H1 (cell line): ENCODE results near the gene GALNT6. TPM values are rescaled to one million over a fixed set of nuclear protein-coding genes. Genes with fewer than 3 reads are reported as not detected.

Source experiments
- BACH1 ChIP-seq: IDR thresholded peaks from 2 replicates; pipeline ENCODE4 v1.6.1; 2012; ENCODE audit warnings: low read length, improper control_type of control experiment
- E2F6 ChIP-seq: IDR thresholded peaks from 2 replicates; pipeline ENCODE4 v1.6.1; 2012; ENCODE audit warnings: inconsistent platforms
- GTF2F1 ChIP-seq: IDR thresholded peaks from 2 replicates; pipeline ENCODE4 v1.6.1; 2012; ENCODE audit warnings: low read depth, low read length, improper control_type of control experiment, borderline replicate concordance
- HDAC2 ChIP-seq, 2 experiments: fragments of 300-600 bp in 1 of 2; sonication (generic) in 1 of 2; IDR thresholded peaks; 2 replicates each; pipeline ENCODE4 v1.6.1; 2011 to 2012; ENCODE audit warnings: low read depth in 2 of 2, low read length in 2 of 2, mild to moderate bottlenecking in 2 of 2, moderate library complexity in 2 of 2, borderline replicate concordance in 1 of 2, inconsistent platforms in 1 of 2
- KDM4A ChIP-seq: IDR thresholded peaks from one replicate; pipeline ENCODE4 v1.7.1; 2012; ENCODE audit warnings: low read depth, mild to moderate bottlenecking, moderate library complexity, low read length, inconsistent platforms; ENCODE audit not compliant: severe bottlenecking
- POLR2AphosphoS5 ChIP-seq: IDR thresholded peaks from 2 replicates; pipeline ENCODE4 v1.6.1; 2011; ENCODE audit warnings: low read depth, low read length
- TCF12 ChIP-seq: IDR thresholded peaks from 2 replicates; pipeline ENCODE4 v1.6.1; 2011; ENCODE audit warnings: low read depth, mild to moderate bottlenecking, low read length
- polyA plus RNA-seq, 7 experiments: library from polyadenylated mRNA; depleted of rRNA in 3 of 7; stranded (reverse) in 5 of 7; unstranded in 2 of 7; fragments of >200 nt in 5 of 7; fragments of 200-250 nt in 2 of 7; gene quantifications; 1 replicate in 5 of 7; 2 replicates in 1 of 7; 4 replicates in 1 of 7; pipeline versions ENCODE4 v1.2.1 to v1.2.3, GENCODE V29; 2011 to 2013; ENCODE audit warnings: missing spikeins in 2 of 7, mixed read lengths in 2 of 7
- total RNA-seq: library from RNA; stranded (reverse); fragmentation: NEBNext Ultra II Directional; extraction: Animal tissue kit (Norgen Biotek cat#: 25700); gene quantifications from 2 replicates; pipeline ENCODE4 v1.2.1, GENCODE V29; 2021
- TF ChIP-seq, protein P1 (sequence below): fragments of 300-600 bp; sonication (generic); IDR thresholded peaks from 2 replicates; pipeline ENCODE4 v1.7.1; 2012; ENCODE audit warnings: low read length, moderate library complexity, mild to moderate bottlenecking, inconsistent platforms; ENCODE audit not compliant: insufficient replicate concordance
- TF ChIP-seq, protein P2 (sequence below): IDR thresholded peaks from 2 replicates; pipeline ENCODE4 v1.6.1; 2012; ENCODE audit warnings: low read length, inconsistent platforms

GALNT6 gene
- total and polyA plus RNA-seq, 2 of the 8 experiments (the other 6 are each of a cell fraction or from before 2014, with no cell fraction given): 5.8 to 10.7 TPM

DNA sequence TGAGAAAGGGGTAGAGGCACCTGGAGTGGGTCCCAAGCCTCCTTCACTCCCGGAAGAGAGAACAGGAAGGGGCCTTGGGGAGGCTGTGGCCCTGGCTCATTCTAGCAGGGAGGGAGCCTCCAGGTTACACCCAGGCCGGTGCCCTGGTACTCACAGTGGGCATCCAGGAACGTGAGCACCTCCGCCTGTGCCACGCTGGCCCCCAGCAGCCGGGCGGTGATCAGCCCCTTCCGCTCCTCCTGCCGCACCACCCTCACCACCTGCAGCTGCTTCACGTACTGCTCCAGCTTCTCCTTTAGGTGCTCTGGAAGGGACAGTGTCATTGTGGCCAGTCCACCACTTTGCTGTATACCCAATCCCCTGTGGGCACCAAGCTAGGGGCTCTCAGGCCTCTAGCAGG, 25.9 kb downstream of the GALNT6 start (continued):
- TF ChIP-seq, protein P1, sequence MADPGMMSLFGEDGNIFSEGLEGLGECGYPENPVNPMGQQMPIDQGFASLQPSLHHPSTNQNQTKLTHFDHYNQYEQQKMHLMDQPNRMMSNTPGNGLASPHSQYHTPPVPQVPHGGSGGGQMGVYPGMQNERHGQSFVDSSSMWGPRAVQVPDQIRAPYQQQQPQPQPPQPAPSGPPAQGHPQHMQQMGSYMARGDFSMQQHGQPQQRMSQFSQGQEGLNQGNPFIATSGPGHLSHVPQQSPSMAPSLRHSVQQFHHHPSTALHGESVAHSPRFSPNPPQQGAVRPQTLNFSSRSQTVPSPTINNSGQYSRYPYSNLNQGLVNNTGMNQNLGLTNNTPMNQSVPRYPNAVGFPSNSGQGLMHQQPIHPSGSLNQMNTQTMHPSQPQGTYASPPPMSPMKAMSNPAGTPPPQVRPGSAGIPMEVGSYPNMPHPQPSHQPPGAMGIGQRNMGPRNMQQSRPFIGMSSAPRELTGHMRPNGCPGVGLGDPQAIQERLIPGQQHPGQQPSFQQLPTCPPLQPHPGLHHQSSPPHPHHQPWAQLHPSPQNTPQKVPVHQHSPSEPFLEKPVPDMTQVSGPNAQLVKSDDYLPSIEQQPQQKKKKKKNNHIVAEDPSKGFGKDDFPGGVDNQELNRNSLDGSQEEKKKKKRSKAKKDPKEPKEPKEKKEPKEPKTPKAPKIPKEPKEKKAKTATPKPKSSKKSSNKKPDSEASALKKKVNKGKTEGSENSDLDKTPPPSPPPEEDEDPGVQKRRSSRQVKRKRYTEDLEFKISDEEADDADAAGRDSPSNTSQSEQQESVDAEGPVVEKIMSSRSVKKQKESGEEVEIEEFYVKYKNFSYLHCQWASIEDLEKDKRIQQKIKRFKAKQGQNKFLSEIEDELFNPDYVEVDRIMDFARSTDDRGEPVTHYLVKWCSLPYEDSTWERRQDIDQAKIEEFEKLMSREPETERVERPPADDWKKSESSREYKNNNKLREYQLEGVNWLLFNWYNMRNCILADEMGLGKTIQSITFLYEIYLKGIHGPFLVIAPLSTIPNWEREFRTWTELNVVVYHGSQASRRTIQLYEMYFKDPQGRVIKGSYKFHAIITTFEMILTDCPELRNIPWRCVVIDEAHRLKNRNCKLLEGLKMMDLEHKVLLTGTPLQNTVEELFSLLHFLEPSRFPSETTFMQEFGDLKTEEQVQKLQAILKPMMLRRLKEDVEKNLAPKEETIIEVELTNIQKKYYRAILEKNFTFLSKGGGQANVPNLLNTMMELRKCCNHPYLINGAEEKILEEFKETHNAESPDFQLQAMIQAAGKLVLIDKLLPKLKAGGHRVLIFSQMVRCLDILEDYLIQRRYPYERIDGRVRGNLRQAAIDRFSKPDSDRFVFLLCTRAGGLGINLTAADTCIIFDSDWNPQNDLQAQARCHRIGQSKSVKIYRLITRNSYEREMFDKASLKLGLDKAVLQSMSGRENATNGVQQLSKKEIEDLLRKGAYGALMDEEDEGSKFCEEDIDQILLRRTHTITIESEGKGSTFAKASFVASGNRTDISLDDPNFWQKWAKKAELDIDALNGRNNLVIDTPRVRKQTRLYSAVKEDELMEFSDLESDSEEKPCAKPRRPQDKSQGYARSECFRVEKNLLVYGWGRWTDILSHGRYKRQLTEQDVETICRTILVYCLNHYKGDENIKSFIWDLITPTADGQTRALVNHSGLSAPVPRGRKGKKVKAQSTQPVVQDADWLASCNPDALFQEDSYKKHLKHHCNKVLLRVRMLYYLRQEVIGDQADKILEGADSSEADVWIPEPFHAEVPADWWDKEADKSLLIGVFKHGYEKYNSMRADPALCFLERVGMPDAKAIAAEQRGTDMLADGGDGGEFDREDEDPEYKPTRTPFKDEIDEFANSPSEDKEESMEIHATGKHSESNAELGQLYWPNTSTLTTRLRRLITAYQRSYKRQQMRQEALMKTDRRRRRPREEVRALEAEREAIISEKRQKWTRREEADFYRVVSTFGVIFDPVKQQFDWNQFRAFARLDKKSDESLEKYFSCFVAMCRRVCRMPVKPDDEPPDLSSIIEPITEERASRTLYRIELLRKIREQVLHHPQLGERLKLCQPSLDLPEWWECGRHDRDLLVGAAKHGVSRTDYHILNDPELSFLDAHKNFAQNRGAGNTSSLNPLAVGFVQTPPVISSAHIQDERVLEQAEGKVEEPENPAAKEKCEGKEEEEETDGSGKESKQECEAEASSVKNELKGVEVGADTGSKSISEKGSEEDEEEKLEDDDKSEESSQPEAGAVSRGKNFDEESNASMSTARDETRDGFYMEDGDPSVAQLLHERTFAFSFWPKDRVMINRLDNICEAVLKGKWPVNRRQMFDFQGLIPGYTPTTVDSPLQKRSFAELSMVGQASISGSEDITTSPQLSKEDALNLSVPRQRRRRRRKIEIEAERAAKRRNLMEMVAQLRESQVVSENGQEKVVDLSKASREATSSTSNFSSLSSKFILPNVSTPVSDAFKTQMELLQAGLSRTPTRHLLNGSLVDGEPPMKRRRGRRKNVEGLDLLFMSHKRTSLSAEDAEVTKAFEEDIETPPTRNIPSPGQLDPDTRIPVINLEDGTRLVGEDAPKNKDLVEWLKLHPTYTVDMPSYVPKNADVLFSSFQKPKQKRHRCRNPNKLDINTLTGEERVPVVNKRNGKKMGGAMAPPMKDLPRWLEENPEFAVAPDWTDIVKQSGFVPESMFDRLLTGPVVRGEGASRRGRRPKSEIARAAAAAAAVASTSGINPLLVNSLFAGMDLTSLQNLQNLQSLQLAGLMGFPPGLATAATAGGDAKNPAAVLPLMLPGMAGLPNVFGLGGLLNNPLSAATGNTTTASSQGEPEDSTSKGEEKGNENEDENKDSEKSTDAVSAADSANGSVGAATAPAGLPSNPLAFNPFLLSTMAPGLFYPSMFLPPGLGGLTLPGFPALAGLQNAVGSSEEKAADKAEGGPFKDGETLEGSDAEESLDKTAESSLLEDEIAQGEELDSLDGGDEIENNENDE: no peak
- TF ChIP-seq POLR2AphosphoS5 (no peak), GTF2F1 (no peak), BACH1 (no peak), E2F6 (no peak), HDAC2 (IDR thresholded peaks at IDR 0.05; ENCODE audit: borderline replicate concordance in 1 of 2, low read depth in 2 of 2, low read length in 2 of 2) (no peak), TCF12 (no peak), KDM4A (no peak)
- TF ChIP-seq, protein P2, sequence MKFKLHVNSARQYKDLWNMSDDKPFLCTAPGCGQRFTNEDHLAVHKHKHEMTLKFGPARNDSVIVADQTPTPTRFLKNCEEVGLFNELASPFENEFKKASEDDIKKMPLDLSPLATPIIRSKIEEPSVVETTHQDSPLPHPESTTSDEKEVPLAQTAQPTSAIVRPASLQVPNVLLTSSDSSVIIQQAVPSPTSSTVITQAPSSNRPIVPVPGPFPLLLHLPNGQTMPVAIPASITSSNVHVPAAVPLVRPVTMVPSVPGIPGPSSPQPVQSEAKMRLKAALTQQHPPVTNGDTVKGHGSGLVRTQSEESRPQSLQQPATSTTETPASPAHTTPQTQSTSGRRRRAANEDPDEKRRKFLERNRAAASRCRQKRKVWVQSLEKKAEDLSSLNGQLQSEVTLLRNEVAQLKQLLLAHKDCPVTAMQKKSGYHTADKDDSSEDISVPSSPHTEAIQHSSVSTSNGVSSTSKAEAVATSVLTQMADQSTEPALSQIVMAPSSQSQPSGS: no peak
